IPS DF 6.9 (cell line): ENCODE measurements around the gene CELF5.

Experiments
- DNase-seq: peaks from one replicate; pipeline ENCODE4 v3.0.0-alpha.2; 2013; ENCODE audit warnings: low read depth, low spot score
- H3K27ac ChIP-seq: one replicate; pipeline ENCODE4 v1.5.1; 2013; ENCODE audit warnings: low read length, control low read depth
- H3K27me3 ChIP-seq: 2 replicates; pipeline ENCODE4 v1.6.1; 2013; ENCODE audit warnings: mild to moderate bottlenecking, low read length; ENCODE audit not compliant: control insufficient read depth, insufficient read depth
- H3K36me3 ChIP-seq: 2 replicates; pipeline ENCODE4 v1.6.1; 2013; ENCODE audit warnings: low read length; ENCODE audit not compliant: control insufficient read depth, insufficient read depth
- H3K4me1 ChIP-seq: 2 replicates; pipeline ENCODE4 v1.6.1; 2013; ENCODE audit warnings: low read length; ENCODE audit not compliant: control insufficient read depth, insufficient read depth
- H3K4me3 ChIP-seq: 2 replicates; pipeline ENCODE4 v1.5.1; 2013; ENCODE audit warnings: mild to moderate bottlenecking, low read length
- H3K9me3 ChIP-seq: 2 replicates; pipeline ENCODE4 v1.6.1; 2013; ENCODE audit warnings: low read length, inconsistent platforms; ENCODE audit not compliant: control insufficient read depth, insufficient read depth
- WGBS: extraction: QIAGEN DNeasy Blood & Tissue Kit; methylation state at CpG from one replicate; pipeline ENCODE4 v1.1.7; 2013; ENCODE audit warnings: mixed read lengths, missing lambda C conversion rate; ENCODE audit not compliant: insufficient read length, insufficient coverage; 5-methylcytosine and 5-hydroxymethylcytosine counted together

Gene CELF5

DNA sequence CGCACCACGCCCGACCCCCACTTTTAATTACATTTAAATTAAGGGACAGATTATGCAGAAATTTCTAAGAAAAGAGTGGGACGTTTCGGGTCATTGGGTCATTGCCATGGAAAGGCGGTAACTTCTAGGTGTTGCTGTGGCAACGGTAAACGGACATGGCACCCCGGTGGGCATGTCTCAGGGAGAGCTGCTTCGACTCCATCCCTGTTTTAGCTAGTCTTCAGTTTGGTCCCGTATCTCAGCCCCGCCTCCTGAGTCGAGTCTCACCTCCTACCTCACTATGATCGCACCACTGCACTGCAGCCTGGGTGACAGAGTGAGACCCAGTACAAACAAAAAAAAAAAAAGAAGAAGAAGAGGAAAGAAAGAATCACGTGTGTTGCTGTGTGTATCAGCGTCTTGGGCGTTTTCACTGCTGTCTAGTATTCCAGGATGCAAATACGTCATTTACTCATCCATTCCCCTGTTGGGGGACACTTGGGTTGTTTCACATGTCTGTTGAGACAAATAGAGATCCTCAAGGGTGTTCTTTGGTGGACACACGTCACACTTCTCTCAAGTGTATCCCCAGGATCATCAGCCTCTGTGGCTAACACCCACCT, 41.7 kb downstream of the CELF5 start:
- no peak for DNase-seq
- Histone ChIP-seq H3K27ac (no peak overlapping the region), H3K4me3 (no peak overlapping the region), H3K27me3 (no peaks in the 10 kb centered on the region), H3K36me3 (no peaks in the 10 kb centered on the region), H3K9me3 (no peaks in the 10 kb centered on the region), H3K4me1 (no peaks in the 10 kb centered on the region)
- WGBS: no CpG with 5 or more reads among the region's 19 CpGs

DNA sequence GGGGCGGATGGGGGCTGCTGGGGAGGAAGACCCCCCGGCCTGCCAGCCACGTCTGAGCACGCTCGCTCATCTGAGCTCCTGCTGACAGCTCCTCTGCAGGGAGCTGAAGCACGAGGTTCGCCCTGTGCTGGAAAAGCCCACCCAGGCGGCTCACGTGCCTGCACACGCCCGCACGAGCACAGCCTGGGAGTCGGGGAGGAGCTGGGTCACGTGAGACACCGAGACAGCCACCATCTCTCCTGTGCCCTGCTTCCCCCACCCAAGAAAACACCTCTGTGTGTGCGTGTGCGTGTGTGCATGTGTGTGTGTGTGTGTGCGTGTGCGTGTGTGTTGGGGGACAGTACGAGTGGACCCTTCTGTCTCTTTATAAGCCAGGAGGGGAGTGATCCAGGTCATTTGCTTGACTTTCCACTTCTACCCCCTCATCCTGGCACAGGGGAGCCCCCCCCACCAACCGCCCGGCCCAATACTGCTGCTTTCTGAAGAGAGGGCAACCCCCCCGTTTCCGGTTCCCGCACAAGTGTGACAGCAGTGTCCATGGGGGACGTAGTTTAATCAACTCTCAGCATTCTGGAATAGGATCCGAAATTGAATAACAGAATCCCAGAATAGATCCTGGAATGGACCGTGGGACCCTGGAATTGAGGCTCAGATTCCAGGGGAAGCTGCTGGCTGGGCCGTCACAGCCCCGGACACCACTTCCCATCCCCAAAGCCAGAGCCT, 42.5 kb downstream of the CELF5 start:
- H3K27ac ChIP-seq: no peak overlapping the region
- H3K36me3 ChIP-seq: no peaks in the 10 kb centered on the region
- H3K4me1 ChIP-seq: no peaks in the 10 kb centered on the region
- no peak overlapping the region for H3K4me3 ChIP-seq
- no CpG with 5 or more reads among the region's 30 CpGs for WGBS
- H3K27me3 ChIP-seq: no peaks in the 10 kb centered on the region
- no peaks in the 10 kb centered on the region for H3K9me3 ChIP-seq
- no peak for DNase-seq

DNA sequence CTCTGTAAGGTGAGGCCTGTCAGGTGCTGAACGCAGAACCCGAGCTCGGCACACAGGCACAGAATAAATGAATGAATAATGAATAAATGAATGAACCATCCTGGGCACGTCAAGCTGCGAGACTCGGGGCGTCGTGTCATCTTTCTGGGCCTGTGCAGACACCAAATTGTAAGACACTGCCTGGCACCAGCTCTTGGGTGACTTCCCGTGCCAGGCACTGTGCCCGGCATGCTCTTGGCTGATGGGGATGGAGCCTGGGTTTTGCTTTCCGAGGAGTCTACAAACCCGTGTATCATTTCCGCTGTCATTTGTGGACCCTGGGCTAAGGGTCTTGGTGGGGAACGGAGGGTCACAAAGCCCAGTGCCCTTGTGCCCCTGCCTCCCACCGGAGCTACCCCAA, 43.9 kb downstream of the CELF5 start:
- Histone ChIP-seq H3K36me3 (no peaks in the 10 kb centered on the region), H3K27ac (no peak overlapping the region), H3K4me3 (no peak overlapping the region; the same call in 1 of the 2 replicates), H3K4me1 (no peaks in the 10 kb centered on the region), H3K9me3 (no peaks in the 10 kb centered on the region), H3K27me3 (no peaks in the 10 kb centered on the region)
- no CpG with 5 or more reads among the region's 15 CpGs for WGBS
- no peak for DNase-seq

DNA sequence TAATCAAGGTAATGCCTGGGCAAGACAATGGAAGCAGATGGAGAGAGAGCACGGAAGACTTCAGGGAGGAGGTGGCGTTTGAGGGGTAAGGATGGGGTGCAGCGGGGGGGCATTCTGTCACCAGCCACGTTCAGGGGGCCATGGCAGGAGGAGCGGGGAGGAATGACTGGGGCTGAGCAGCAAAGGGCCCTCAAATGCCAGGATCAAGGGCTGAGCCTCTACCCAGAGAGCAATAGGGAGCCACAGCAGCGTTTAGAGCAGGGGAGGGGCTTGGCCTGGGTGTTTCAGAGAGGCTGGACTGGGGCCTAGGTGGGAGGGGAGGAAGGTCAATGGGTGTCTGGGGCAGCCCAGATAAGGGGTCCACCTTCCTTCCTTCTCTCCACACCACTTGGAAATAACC, 44.3 kb downstream of the CELF5 start:
- WGBS: no CpG with 5 or more reads among the region's 6 CpGs
- no peaks in the 10 kb centered on the region for H3K36me3 ChIP-seq
- H3K4me1 ChIP-seq: no peaks in the 10 kb centered on the region
- no peak for DNase-seq
- H3K27ac ChIP-seq: no peak overlapping the region
- no peaks in the 10 kb centered on the region for H3K9me3 ChIP-seq
- no peaks in the 10 kb centered on the region for H3K27me3 ChIP-seq
- H3K4me3 ChIP-seq: no peak overlapping the region

DNA sequence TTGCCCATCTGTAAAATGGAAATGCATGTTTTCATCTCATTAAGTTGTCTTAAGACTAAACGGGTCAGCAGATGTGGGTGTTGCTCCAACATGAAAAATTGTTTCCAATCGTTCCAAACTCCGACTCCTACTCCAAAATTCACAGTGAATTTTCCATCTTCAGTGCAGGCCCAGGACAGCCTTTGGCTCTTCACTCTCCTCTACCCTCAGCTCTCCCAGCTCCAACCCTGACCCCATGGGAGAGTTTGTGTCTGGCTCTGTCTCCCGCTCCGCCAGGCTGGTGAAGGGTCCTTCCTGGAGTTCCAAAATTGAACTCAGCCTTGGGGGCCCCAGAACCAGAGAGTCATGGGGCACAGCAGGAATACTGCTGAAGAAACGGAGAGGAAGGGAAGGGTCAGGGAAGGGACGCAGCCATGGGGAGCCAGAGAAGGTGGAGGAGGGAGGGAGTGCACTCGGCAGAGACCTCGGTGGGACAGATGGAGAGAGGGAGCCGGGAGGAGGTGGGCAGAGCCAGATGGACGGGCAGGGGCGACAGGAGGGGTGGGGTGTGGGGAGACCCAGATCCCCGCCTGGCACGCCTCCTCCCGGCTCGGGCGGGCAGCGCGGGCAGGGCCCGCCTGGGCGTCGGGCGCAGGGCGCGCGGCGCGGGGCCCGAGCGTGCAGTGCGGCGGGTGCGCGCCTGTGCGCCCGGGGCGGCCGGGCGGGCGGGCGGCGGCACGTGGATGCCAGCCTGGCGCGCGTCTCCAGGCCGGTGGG, 45.6 kb downstream of the CELF5 start:
- Histone ChIP-seq H3K27me3 (no peaks in the 10 kb centered on the region), H3K4me3 (no peak overlapping the region)

DNA sequence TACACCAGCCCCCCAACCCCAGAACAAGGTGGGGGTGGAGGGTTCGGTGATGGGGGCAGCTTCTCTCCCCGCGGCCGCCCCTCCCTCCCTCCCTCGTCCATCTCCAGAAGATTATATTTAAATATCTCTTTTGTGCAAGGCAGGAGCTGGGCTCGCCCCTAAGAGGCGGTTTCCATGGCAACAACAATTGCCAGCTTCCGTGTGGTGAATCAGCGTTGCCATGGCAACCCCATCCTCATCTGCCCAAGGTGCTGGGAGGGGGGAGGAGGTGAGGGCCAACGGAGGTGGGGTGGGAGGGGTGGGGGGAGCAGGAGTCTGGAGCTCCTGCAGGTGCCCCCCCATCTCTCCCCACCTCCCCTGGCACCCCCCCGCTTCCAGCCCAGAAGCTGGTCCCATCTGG, 46.4 kb downstream of the CELF5 start:
- H3K27ac ChIP-seq: no peak overlapping the region
- H3K4me3 ChIP-seq: no peak overlapping the region
- H3K27me3 ChIP-seq: no peaks in the 10 kb centered on the region
- no peaks in the 10 kb centered on the region for H3K9me3 ChIP-seq
- H3K36me3 ChIP-seq: no peaks in the 10 kb centered on the region
- peaks cover 3% of the 10 kb centered on the region; the same call in 1 of the 2 replicates for H3K4me1 ChIP-seq
- DNase-seq: no peak
- no CpG with 5 or more reads among the region's 11 CpGs for WGBS

More for the DNA sequence above, 45.6 kb downstream of the CELF5 start:
- no peak overlapping the region for H3K27ac ChIP-seq
- WGBS: no CpG with 5 or more reads among the region's 47 CpGs
- peaks cover 1% of the 10 kb centered on the region; the same call in 1 of the 2 replicates for H3K4me1 ChIP-seq
- H3K9me3 ChIP-seq: no peaks in the 10 kb centered on the region
- H3K36me3 ChIP-seq: no peaks in the 10 kb centered on the region
- no peak for DNase-seq

DNA sequence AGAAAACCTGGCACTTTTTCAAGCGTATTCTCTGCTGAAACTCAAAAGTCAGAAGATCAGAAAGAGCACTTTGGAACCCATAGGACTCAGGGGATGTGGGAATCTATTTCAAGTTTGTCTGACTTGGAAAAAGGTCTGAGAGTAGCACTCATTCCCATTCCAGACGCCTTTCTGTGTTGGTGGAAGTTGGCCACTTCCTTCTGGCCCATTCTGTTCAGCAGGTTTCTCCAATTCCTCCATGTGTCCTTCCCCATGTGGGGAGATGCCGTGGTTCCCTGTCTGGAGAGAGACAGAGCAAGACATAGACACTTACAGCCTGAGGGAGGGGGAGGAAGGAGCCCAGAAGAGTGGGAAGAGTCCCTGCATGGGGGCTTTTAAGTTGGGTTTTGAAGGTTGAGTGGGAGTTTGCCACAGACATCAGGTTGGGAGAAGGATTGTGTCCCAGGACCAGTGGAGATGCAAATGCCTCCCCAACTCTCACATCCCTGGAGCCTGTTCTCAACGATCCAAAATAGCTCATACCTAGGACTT, 48.0 kb downstream of the CELF5 start:
- WGBS: no CpG with 5 or more reads among the region's 4 CpGs
- H3K4me3 ChIP-seq: no peak overlapping the region
- no peak overlapping the region for H3K27ac ChIP-seq
- H3K4me1 ChIP-seq: peaks cover 3% of the 10 kb centered on the region; the same call in 1 of the 2 replicates
- no peaks in the 10 kb centered on the region for H3K36me3 ChIP-seq
- no peak for DNase-seq
- no peaks in the 10 kb centered on the region for H3K27me3 ChIP-seq
- H3K9me3 ChIP-seq: no peaks in the 10 kb centered on the region

DNA sequence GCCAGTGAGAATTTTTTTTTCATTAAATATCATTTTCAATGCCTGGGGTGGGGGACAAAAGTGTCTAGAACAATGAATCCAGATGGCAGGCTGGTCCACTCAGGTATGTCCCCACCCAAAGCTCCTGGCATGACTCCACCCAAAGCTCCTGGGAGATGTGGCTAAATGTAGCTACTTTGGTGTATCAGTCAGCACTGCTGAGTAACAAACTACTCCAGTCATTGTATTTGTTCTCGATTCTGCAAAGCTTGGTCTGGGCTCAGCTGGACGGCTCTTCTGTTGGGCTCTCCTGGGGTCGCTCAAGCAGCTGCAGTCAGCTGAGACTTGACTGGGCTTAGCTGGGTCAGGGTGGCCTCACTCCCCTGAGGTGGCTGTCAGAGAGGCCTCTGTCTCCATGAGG, 48.5 kb downstream of the CELF5 start:
- Histone ChIP-seq H3K4me3 (no peak overlapping the region), H3K27me3 (no peaks in the 10 kb centered on the region), H3K36me3 (no peaks in the 10 kb centered on the region), H3K4me1 (peaks cover 3% of the 10 kb centered on the region; the same call in 1 of the 2 replicates), H3K27ac (no peak overlapping the region), H3K9me3 (no peaks in the 10 kb centered on the region)
- no peak for DNase-seq
- no CpG with 5 or more reads among the region's 3 CpGs for WGBS

DNA sequence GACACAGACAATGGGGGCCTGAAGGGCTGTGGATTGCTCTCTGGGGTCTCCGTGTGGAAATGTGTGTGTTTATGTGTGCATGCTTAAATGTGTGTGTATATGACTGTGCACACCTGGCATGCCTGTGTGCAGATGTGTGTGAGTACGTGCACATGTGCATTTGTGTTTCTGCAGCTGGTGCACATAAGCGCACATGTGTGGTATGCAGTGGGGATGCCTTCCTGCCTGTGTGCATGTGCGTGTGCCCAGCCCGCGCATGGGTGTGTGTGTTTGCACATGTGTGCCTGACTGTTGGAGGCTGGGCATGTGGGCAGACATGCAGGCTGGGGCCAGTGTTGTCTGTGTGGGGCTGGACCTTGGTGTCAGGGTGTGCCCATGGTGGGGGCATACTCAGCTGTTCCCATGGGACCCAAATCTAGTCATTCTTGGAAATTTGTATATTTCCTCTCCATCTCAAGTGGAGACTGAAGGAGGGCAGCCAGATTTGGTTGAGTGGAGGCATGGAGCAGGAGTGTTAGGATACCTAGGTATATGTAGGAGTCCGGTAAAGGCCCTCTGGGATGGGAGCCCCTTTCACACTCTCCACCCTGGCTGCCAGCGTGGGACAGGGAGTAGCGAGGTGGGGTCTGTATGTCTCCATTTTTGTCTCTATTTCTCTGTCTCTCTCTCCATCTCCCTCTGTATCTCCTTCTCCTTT, 49.9 kb downstream of the CELF5 start:
- no peaks in the 10 kb centered on the region for H3K27me3 ChIP-seq
- no peaks in the 10 kb centered on the region for H3K36me3 ChIP-seq
- H3K9me3 ChIP-seq: no peaks in the 10 kb centered on the region
- no peak overlapping the region for H3K4me3 ChIP-seq
- no peak for DNase-seq
- H3K4me1 ChIP-seq: peaks cover 3% of the 10 kb centered on the region; the same call in 1 of the 2 replicates
- no peak overlapping the region for H3K27ac ChIP-seq
- no CpG with 5 or more reads among the region's 9 CpGs for WGBS
